ENCODE results near the gene FERMT2. TPM values are rescaled to one million over a fixed set of nuclear protein-coding genes. Genes with fewer than 3 reads are reported as not detected.
A peak's percentile ranks its signal among the peaks of the same experiment; 100 is the strongest.

Gene FERMT2
- total RNA-seq, 1 donor from 2014 or later: 324 TPM

GRCh38 chr14:52935833-52936232 lies 15.0 kb downstream of the FERMT2 start:
- Histone ChIP-seq H2AFZ (ENCODE audit: low read depth, low read length) (no peak overlapping the region), H4K20me1 (ENCODE audit: insufficient read depth, low read length) (peaks cover 92% of the 10 kb centered on the region), H3K36me3 (ENCODE audit: insufficient read depth, low read length) (peaks cover 4% of the 10 kb centered on the region), H3K9ac (ENCODE audit: low read length) (no peak overlapping the region), H3K4me1 (ENCODE audit: insufficient read depth, low read length) (peaks cover 4% of the 10 kb centered on the region), H3K4me2 (ENCODE audit: low read length) (no peak overlapping the region), H3K27ac (ENCODE audit: low read depth, low read length) (no peak overlapping the region), H3K27me3 (ENCODE audit: insufficient read depth, low read length) (no peaks in the 10 kb centered on the region), H3K79me2 (ENCODE audit: insufficient read depth, low read length) (peaks cover 100% of the 10 kb centered on the region), H3K4me3 (ENCODE audit: insufficient read depth, low read depth, low read length) (no peak overlapping the region), H3K9me3 (ENCODE audit: insufficient read depth, low read depth, low read length) (no peaks in the 10 kb centered on the region)
- Mint-ChIP-seq H3K27me3 (ENCODE audit: low read depth, unreplicated experiment) (no peaks in the 10 kb centered on the region), H3K4me3 (ENCODE audit: unreplicated experiment) (no peak overlapping the region), H3K9me3 (ENCODE audit: unreplicated experiment) (no peaks in the 10 kb centered on the region), H3K4me1 (ENCODE audit: low read depth, unreplicated experiment) (peaks cover 51% of the 10 kb centered on the region), H3K36me3 (ENCODE audit: low read depth, unreplicated experiment) (no peaks in the 10 kb centered on the region), H3K27ac (ENCODE audit: unreplicated experiment) (no peak overlapping the region)
- TF ChIP-seq CTCF (IDR thresholded peaks at IDR 0.05; ENCODE audit: insufficient read depth, low read depth, low read length) (no peak), EZH2 (IDR thresholded peaks at IDR 0.05; ENCODE audit: insufficient read depth, low read length) (no peak)
- no peak for FAIRE-seq
- DNase-seq (ENCODE audit: low read depth): no peak

- Histone ChIP-seq H3K4me3 (ENCODE audit: insufficient read depth, low read depth, low read length) (no peak overlapping the region), H3K79me2 (ENCODE audit: insufficient read depth, low read length) (peaks cover 100% of the 10 kb centered on the region), H3K9ac (ENCODE audit: low read length) (no peak overlapping the region), H3K27ac (ENCODE audit: low read depth, low read length) (no peak overlapping the region), H3K27me3 (ENCODE audit: insufficient read depth, low read length) (no peaks in the 10 kb centered on the region), H3K4me1 (ENCODE audit: insufficient read depth, low read length) (peaks cover 4% of the 10 kb centered on the region), H3K36me3 (ENCODE audit: insufficient read depth, low read length) (peaks cover 3% of the 10 kb centered on the region), H2AFZ (ENCODE audit: low read depth, low read length) (no peak overlapping the region), H4K20me1 (ENCODE audit: insufficient read depth, low read length) (peaks cover 93% of the 10 kb centered on the region), H3K9me3 (ENCODE audit: insufficient read depth, low read depth, low read length) (no peaks in the 10 kb centered on the region), H3K4me2 (ENCODE audit: low read length) (no peak overlapping the region)
- Mint-ChIP-seq H3K36me3 (ENCODE audit: low read depth, unreplicated experiment) (no peaks in the 10 kb centered on the region), H3K4me3 (ENCODE audit: unreplicated experiment) (no peak overlapping the region), H3K27me3 (ENCODE audit: low read depth, unreplicated experiment) (no peaks in the 10 kb centered on the region), H3K9me3 (ENCODE audit: unreplicated experiment) (no peaks in the 10 kb centered on the region), H3K4me1 (ENCODE audit: low read depth, unreplicated experiment) (peaks cover 53% of the 10 kb centered on the region), H3K27ac (ENCODE audit: unreplicated experiment) (no peak overlapping the region)
- DNase-seq (ENCODE audit: low read depth) (no peak), FAIRE-seq (no peak)
- no peak for TF ChIP-seq CTCF (IDR thresholded peaks at IDR 0.05; ENCODE audit: insufficient read depth, low read depth, low read length)
- TF ChIP-seq EZH2 (IDR thresholded peaks at IDR 0.05; ENCODE audit: insufficient read depth, low read length): no peak
These were observed 16.1 kb downstream of the FERMT2 start for GRCh38 chr14:52934762-52935161.

GRCh38 chr14:52929192-52929807 lies 21.6 kb downstream of the FERMT2 start:
- Histone ChIP-seq H3K79me2 (ENCODE audit: insufficient read depth, low read length) (peaks cover 100% of the 10 kb centered on the region), H4K20me1 (ENCODE audit: insufficient read depth, low read length) (peaks cover 96% of the 10 kb centered on the region), H3K9ac (ENCODE audit: low read length) (no peak overlapping the region), H2AFZ (ENCODE audit: low read depth, low read length) (no peak overlapping the region), H3K36me3 (ENCODE audit: insufficient read depth, low read length) (peaks cover 3% of the 10 kb centered on the region), H3K4me3 (ENCODE audit: insufficient read depth, low read depth, low read length) (no peak overlapping the region), H3K9me3 (ENCODE audit: insufficient read depth, low read depth, low read length) (no peaks in the 10 kb centered on the region), H3K27ac (ENCODE audit: low read depth, low read length) (no peak overlapping the region), H3K27me3 (ENCODE audit: insufficient read depth, low read length) (no peaks in the 10 kb centered on the region), H3K4me1 (ENCODE audit: insufficient read depth, low read length) (peaks cover 14% of the 10 kb centered on the region), H3K4me2 (ENCODE audit: low read length) (peak overlapping the region; percentile 6)
- peaks cover 2% of the 10 kb centered on the region for H3K36me3 Mint-ChIP-seq (ENCODE audit: low read depth, unreplicated experiment)
- H3K27ac Mint-ChIP-seq (ENCODE audit: unreplicated experiment): no peak overlapping the region
- TF ChIP-seq EZH2 (IDR thresholded peaks at IDR 0.05; ENCODE audit: insufficient read depth, low read length): no peak
- no peak for TF ChIP-seq CTCF (IDR thresholded peaks at IDR 0.05; ENCODE audit: insufficient read depth, low read depth, low read length)
- H3K4me1 Mint-ChIP-seq (ENCODE audit: low read depth, unreplicated experiment): peaks cover 57% of the 10 kb centered on the region
- FAIRE-seq (no peak), DNase-seq (ENCODE audit: low read depth) (no peak)
- no peaks in the 10 kb centered on the region for H3K27me3 Mint-ChIP-seq (ENCODE audit: low read depth, unreplicated experiment)
- H3K4me3 Mint-ChIP-seq (ENCODE audit: unreplicated experiment): peak overlapping the region; percentile 43
- H3K9me3 Mint-ChIP-seq (ENCODE audit: unreplicated experiment): no peaks in the 10 kb centered on the region
